DOHH2 (cell line): ENCODE results near the gene RNF112.

Experiments used
- EZH2phosphoT487 ChIP-seq: fragments of 200-600 bp; sonication (generic); IDR thresholded peaks from 2 replicates; pipeline ENCODE4 v1.6.1; 2017; ENCODE audit warnings: borderline replicate concordance, mild to moderate bottlenecking, antibody characterized with exemption, low read length, moderate library complexity, mixed read lengths
- TF ChIP-seq, protein P1 (sequence below): fragments of 200-600 bp; sonication (generic); IDR thresholded peaks from one replicate; pipeline ENCODE4 v1.5.1; 2014; ENCODE audit warnings: antibody characterized with exemption, mild to moderate bottlenecking, low read depth, low read length; ENCODE audit not compliant: poor library complexity, severe bottlenecking

- TF ChIP-seq, protein P1, sequence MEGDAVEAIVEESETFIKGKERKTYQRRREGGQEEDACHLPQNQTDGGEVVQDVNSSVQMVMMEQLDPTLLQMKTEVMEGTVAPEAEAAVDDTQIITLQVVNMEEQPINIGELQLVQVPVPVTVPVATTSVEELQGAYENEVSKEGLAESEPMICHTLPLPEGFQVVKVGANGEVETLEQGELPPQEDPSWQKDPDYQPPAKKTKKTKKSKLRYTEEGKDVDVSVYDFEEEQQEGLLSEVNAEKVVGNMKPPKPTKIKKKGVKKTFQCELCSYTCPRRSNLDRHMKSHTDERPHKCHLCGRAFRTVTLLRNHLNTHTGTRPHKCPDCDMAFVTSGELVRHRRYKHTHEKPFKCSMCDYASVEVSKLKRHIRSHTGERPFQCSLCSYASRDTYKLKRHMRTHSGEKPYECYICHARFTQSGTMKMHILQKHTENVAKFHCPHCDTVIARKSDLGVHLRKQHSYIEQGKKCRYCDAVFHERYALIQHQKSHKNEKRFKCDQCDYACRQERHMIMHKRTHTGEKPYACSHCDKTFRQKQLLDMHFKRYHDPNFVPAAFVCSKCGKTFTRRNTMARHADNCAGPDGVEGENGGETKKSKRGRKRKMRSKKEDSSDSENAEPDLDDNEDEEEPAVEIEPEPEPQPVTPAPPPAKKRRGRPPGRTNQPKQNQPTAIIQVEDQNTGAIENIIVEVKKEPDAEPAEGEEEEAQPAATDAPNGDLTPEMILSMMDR = no peak
- no peak for TF ChIP-seq EZH2phosphoT487
These were observed 24.7 kb upstream of the RNF112 start for GRCh38 chr17:19386051-19386929.
